Skeletal muscle satellite cell (primary cell): Measurements from ENCODE around the gene PAQR9. TPM values are rescaled to one million over a fixed set of nuclear protein-coding genes. Genes with fewer than 3 reads are reported as not detected.

Source experiments
- small RNA-seq: library from RNA; depleted of rRNA; stranded (forward); fragments of <200 nt; gene quantifications from one replicate; pipeline ENCODE3, GENCODE V24; 2012

The PAQR9 gene

Small RNAs within 50 kb of the gene (small RNA-seq; reads per million reads assigned to genes)
- gene AC021074.2: not detected
